B cell (primary cell): Measurements from ENCODE around the gene NEUROD2.
"Not testable (repeated sequence)": the region's sequence is repeated elsewhere in the genome, so short reads cannot be mapped to it uniquely, and the experiment has no call there.

Experiments used
- CTCF ChIP-seq: fragments of 200-600 bp; IDR thresholded peaks from one replicate; pipeline ENCODE4 v1.8.0; 2022; ENCODE audit warnings: antibody characterized with exemption, mild to moderate bottlenecking
- EZH2 ChIP-seq: IDR thresholded peaks from 2 replicates; pipeline ENCODE4 v1.6.1; 2012; ENCODE audit warnings: borderline replicate concordance, low read depth, mild to moderate bottlenecking, moderate library complexity, low read length; ENCODE audit not compliant: insufficient read depth, poor library complexity, severe bottlenecking

- TF ChIP-seq CTCF, EZH2: not testable (repeated sequence)
Observed at GRCh38 chr17:39590180-39590579, 17.5 kb downstream of the NEUROD2 start.
